Measurements from ENCODE around the gene PEX11G. TPM values are rescaled to one million over a fixed set of nuclear protein-coding genes. Genes with fewer than 3 reads are reported as not detected.

PEX11G gene
- total RNA-seq, 4 donors from 2014 or later: 4.4 to 9.9 (median 4.7) TPM

- TF ChIP-seq, protein P1, sequence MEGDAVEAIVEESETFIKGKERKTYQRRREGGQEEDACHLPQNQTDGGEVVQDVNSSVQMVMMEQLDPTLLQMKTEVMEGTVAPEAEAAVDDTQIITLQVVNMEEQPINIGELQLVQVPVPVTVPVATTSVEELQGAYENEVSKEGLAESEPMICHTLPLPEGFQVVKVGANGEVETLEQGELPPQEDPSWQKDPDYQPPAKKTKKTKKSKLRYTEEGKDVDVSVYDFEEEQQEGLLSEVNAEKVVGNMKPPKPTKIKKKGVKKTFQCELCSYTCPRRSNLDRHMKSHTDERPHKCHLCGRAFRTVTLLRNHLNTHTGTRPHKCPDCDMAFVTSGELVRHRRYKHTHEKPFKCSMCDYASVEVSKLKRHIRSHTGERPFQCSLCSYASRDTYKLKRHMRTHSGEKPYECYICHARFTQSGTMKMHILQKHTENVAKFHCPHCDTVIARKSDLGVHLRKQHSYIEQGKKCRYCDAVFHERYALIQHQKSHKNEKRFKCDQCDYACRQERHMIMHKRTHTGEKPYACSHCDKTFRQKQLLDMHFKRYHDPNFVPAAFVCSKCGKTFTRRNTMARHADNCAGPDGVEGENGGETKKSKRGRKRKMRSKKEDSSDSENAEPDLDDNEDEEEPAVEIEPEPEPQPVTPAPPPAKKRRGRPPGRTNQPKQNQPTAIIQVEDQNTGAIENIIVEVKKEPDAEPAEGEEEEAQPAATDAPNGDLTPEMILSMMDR (IDR thresholded peaks at IDR 0.05): no peak
- no peak for ATAC-seq (ENCODE audit: low FRiP score)
Observed at GRCh38 chr19:7471696-7472615, 16.9 kb downstream of the PEX11G start.

DNA sequence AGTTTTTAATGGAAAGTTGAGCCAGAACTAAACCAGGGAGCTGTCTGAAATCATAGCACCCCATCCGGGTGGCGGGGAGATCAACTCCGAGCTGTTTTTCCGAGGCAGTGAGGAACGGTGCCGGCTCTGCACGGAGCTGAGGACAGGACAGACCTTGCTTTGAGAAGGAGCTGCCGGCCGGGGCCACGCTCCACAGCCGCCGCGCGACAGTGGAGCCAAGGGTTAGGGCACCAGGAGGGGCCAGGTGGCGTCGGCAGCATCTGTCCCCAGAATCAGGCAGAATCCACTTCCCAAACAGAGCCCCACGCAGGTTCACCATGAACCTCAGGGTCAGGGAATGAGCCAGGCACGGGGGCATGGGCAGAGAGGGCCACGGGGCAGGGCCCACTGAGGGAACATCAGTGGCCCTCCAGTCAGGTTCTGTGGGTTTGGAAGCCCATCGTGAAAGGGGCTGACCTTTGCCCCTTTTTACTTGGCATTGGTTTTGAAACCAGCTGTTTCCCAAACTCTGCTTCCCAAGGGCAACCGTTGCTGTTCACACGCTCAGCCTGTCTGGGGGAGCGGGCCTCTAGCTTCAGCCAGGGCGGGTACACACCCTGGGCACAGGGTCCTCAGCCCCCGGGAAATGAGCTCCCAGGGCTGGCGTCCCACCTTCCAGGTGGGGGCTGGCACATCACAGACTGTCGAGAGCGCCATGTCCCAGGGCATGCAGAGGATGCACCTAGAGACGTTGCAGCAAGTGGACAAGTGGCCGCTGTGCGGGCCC lies 18.1 kb downstream of the PEX11G start:
- DNase-seq (ENCODE audit: low spot score): no peak
- no peak for ATAC-seq (ENCODE audit: low FRiP score)
- TF ChIP-seq, protein P1 (IDR thresholded peaks at IDR 0.05): no peak

More at GRCh38 chr19:7471696-7472615, 16.9 kb downstream of the PEX11G start:
- no peak for DNase-seq (ENCODE audit: low spot score)

- TF ChIP-seq, protein P1 (IDR thresholded peaks at IDR 0.05): no peak
- ATAC-seq (ENCODE audit: low FRiP score): no peak
- DNase-seq (ENCODE audit: low spot score): no peak
Observed at GRCh38 chr19:7469669-7470285, 19.1 kb downstream of the PEX11G start.

- no peak for DNase-seq (ENCODE audit: low spot score)
- TF ChIP-seq, protein P1 (IDR thresholded peaks at IDR 0.05): no peak
- ATAC-seq (ENCODE audit: low FRiP score): no peak
Observed at GRCh38 chr19:7468840-7469239, 20.0 kb downstream of the PEX11G start.

GRCh38 chr19:7467009-7467989 lies 21.5 kb downstream of the PEX11G start:
- no peak for DNase-seq (ENCODE audit: low spot score)
- TF ChIP-seq, protein P1 (IDR thresholded peaks at IDR 0.05): no peak
- no peak for ATAC-seq (ENCODE audit: low FRiP score)

DNA sequence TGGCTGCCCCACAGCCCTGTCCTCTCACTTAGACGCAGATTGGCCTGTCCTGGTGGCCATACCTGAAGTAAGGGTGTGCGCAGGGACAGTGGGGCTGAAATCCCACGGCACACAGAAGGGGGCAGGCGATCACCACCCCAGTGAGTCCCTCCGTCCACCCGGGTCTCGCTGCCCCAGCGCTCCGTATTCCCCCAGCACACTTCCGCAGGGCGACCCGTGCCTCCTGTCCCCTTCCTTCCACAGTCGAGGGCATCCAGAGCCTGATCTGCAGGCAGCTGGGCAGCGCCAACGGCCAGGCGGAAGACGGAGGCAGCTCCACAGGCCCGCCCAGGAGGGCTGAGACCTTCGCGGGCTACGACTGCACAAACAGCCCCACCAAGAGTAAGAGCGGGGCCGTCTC lies 25.3 kb downstream of the PEX11G start:
- no peak for ATAC-seq (ENCODE audit: low FRiP score)
- TF ChIP-seq, protein P1 (IDR thresholded peaks at IDR 0.05): no peak
- no peak for DNase-seq (ENCODE audit: low spot score)
